Epithelial cell of esophagus (primary cell): Measurements from ENCODE around the gene PCNX1.
"Not testable (repeated sequence)": the region's sequence is repeated elsewhere in the genome, so short reads cannot be mapped to it uniquely, and the experiment has no call there.

Experiments used
- DNase-seq: peaks from one replicate; pipeline ENCODE4 v3.0.0; 2010; ENCODE audit warnings: low read depth
- H3K4me3 ChIP-seq: 2 replicates; pipeline ENCODE4 v1.5.1; 2011; ENCODE audit warnings: mild to moderate bottlenecking, low read length, control low read depth
- CTCF ChIP-seq: IDR thresholded peaks from 2 replicates; pipeline ENCODE4 v1.5.1; 2011; ENCODE audit warnings: low read depth, mild to moderate bottlenecking, low read length, control low read depth, inconsistent platforms; ENCODE audit not compliant: insufficient read depth; ENCODE audit errors: missing control alignments

Gene PCNX1

DNA sequence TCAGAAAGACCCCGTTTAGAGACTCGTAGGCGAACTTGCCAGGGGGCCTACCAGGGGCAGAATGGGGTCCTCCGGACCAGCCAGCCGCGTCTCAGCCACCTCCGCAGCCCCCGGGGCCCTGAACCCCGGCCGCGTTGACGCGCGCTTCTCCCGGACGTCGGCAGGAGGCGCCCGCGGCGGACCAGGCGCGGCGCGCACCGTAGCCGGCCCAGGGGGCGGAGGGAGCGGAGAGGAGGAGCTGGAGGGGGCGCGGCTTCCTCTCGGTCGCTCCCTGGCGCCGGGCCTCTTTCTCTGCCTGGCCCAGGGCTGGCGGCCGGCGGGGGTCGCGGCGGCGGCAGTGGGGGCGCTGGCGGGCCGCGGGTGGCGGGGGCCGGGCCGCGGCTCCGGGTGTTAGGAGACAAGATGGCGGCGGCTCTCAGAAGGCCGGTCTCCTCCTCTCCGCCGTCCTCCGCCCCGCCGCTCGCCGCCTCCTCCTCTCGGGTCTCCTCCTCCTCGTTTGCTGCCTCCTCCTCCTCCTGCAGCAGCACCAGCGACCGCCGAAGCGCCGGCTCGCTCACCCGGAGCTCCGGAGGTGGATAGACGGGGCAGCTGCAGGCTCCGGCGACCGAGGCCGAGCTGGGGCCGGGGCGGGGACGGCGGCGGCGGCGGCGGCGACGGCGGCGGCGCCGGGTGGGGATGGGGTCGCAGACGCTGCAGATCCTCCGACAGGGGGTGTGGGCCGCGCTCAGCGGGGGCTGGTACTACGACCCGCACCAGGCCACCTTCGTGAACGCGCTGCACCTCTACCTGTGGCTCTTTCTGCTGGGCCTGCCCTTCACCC lies at the start of gene PCNX1:
PCNX1 (plus strand) TSS at position 284 of the 820 bp plus-strand sequence; CDS start at position 676, 392 bp downstream.
- DNase-seq: peak; percentile 90
- H3K4me3 ChIP-seq: peak within 1 kb of the TSS; percentile 83
- TF ChIP-seq CTCF: peak; percentile 34

- no peak for TF ChIP-seq CTCF
Measured at GRCh38 chr14:70857496-70857890, 49.8 kb upstream of the PCNX1 start.

DNA sequence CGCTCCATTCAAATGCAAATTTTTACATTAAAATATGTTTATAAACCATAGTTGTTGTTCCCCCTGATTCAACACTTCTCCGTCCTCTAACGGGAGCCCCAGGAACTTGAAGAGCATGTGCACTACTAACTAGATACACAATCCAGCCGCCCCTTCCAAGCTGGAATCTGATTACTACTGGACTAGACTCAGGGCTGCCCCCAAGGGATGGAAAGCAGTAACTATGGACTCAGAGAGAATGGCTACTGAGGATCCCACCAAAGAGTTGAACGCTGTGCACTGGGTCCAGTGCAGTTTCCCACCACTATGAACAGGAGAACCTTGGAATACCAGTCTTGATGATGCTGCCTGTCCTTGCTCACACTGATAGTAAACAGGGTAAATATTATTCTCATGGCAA lies 48.6 kb upstream of the PCNX1 start:
- no peak overlapping the region for H3K4me3 ChIP-seq
- DNase-seq: no peak
- TF ChIP-seq CTCF: no peak

More at GRCh38 chr14:70857496-70857890, 49.8 kb upstream of the PCNX1 start:
- no peak overlapping the region for H3K4me3 ChIP-seq
- no peak for DNase-seq

DNA sequence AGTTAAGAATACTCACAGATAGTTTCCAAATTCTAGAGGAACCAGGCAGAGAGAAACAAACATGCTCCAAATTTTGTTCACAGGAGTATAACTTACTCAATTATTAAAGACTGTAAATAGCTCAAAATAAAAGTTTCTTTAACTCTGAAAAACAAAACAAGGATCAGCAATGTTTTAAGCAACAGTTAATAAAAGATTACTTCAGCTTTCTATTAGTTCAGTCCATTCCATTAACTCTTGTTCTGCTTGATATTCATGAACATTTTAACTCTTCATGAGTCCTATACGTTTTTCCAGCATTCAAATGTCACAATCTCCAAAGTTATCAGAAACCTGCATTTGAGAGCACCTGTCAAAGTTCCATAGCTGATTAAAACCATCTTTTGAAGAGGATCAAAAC lies 40.3 kb upstream of the PCNX1 start:
- DNase-seq, H3K4me3 ChIP-seq: not testable (repeated sequence)

- no peak for TF ChIP-seq CTCF
- DNase-seq: no peak
Measured at GRCh38 chr14:70871001-70871400, 36.3 kb upstream of the PCNX1 start.

GRCh38 chr14:70871863-70872677 lies 35.2 kb upstream of the PCNX1 start:
- no peak overlapping the region for H3K4me3 ChIP-seq
- no peak for TF ChIP-seq CTCF
- DNase-seq: no peak

More at GRCh38 chr14:70871001-70871400, 36.3 kb upstream of the PCNX1 start:
- H3K4me3 ChIP-seq: no peak overlapping the region

- DNase-seq: no peak
- TF ChIP-seq CTCF: no peak
- H3K4me3 ChIP-seq: no peak overlapping the region
Measured at GRCh38 chr14:70872678-70873020, 34.6 kb upstream of the PCNX1 start.
